ENCODE measurements around the gene SLC47A2. TPM values are rescaled to one million over a fixed set of nuclear protein-coding genes. Genes with fewer than 3 reads are reported as not detected.

Gene SLC47A2
- total and polyA plus RNA-seq, 2 of the 13 experiments (the other 11 are each of a cell fraction or from before 2014, with no cell fraction given): 0.04 TPM; not detected in 1

GRCh38 chr17:19649274-19649541 lies 67.2 kb downstream of the SLC47A2 start:
- Histone ChIP-seq H3K27ac (ENCODE audit: extremely low read length, insufficient read depth, low read length) (peak overlapping the region; percentile 88), H3K9ac (ENCODE audit: insufficient read depth, low read depth, low read length) (peak overlapping the region; percentile 85), H3K36me3 (replicated peaks in 1 of 2; ENCODE audit: control insufficient read depth in 1 of 2, insufficient read depth in 2 of 2, low read length in 2 of 2) (peaks cover 5 to 19% of the 10 kb centered on the region in 2 experiments; a peak in 4 of 5 replicates), H3K9me3 (ENCODE audit: low read length) (no peaks in the 10 kb centered on the region), H3K27me3 (ENCODE audit: control insufficient read depth in 1 of 2, insufficient read depth in 2 of 2, low read length in 2 of 2) (no peaks in the 10 kb centered on the region; a peak in 1 of 5 replicates), H3K4me3 (replicated peaks in 1 of 3; ENCODE audit: insufficient read depth in 1 of 3, low read depth in 2 of 3, low read length in 3 of 3) (peak overlapping the region; percentile 86 to 89 (median 86)), H3K79me2 (ENCODE audit: insufficient read depth, low read length) (peaks cover 47% of the 10 kb centered on the region), H2AFZ (ENCODE audit: low read length) (no peak overlapping the region), H3K4me1 (ENCODE audit: insufficient read depth, low read length) (peaks cover 66% of the 10 kb centered on the region), H4K20me1 (ENCODE audit: insufficient read depth, low read length) (no peaks in the 10 kb centered on the region), H3K4me2 (ENCODE audit: low read depth, low read length) (peak overlapping the region; percentile 85)
- no peak for DNase-seq (ENCODE audit: low spot score)
- ATAC-seq: no peak
- FAIRE-seq: no peak
- no peak for TF ChIP-seq MED1 (CRISPR knock-in tag; IDR thresholded peaks at IDR 0.05)
- no peak for TF ChIP-seq TBP (CRISPR knock-in tag; IDR thresholded peaks at IDR 0.05)
- no peak for TF ChIP-seq STAT5B (CRISPR knock-in tag; IDR thresholded peaks at IDR 0.05)
- no peak for TF ChIP-seq HNF4G (IDR thresholded peaks at IDR 0.05; ENCODE audit: borderline replicate concordance, low read depth, low read length)
- TF ChIP-seq HNF4G (CRISPR knock-in tag; IDR thresholded peaks at IDR 0.05; ENCODE audit: borderline replicate concordance, low read depth): no peak
- no peak for TF ChIP-seq ZNF280D (CRISPR knock-in tag; IDR thresholded peaks at IDR 0.05)
- TF ChIP-seq ZNF83 (CRISPR knock-in tag; IDR thresholded peaks at IDR 0.05; ENCODE audit: borderline replicate concordance): no peak
- TF ChIP-seq KDM5A (IDR thresholded peaks at IDR 0.05; ENCODE audit: borderline replicate concordance, low read length): peak; percentile 69; the same call in 1 of the 2 replicates
- TF ChIP-seq ASH2L (IDR thresholded peaks at IDR 0.05; ENCODE audit: insufficient read length, low read depth, low read length): peak; percentile 9
- TF ChIP-seq ZSCAN31 (CRISPR knock-in tag; IDR thresholded peaks at IDR 0.05; ENCODE audit: low read depth): no peak
- TF ChIP-seq CREM (IDR thresholded peaks at IDR 0.05): no peak
- no peak for TF ChIP-seq CREM (CRISPR knock-in tag; IDR thresholded peaks at IDR 0.05)
- no peak for TF ChIP-seq REXO4 (CRISPR knock-in tag; IDR thresholded peaks at IDR 0.05; ENCODE audit: borderline replicate concordance)
- no peak for TF ChIP-seq RELA (CRISPR knock-in tag; IDR thresholded peaks at IDR 0.05)
- no peak for TF ChIP-seq ZNF282 (IDR thresholded peaks at IDR 0.05; ENCODE audit: partially characterized antibody)
- WGBS (ENCODE audit: low lambda C conversion rate): 0% methylated on average over 2 of the region's 2 CpGs
- in situ Hi-C loops (cut with HindIII; ENCODE audit: extremely low pct_ligation_motif_present, low pct_unique_long_range_greater_than_20kb): no loop called here
- ChIA-PET CTCF (ENCODE audit: low intra/inter-chr PET ratio, low total read pairs) (interaction anchor here (1.9 kb wide), 1 partner anchor 23 kb away, joined by 7 read pairs; no protein-coding TSS in a partner anchor), POLR2A (interaction anchor here (0.8 to 5.3 kb wide), 23 partner anchors 11 to 271 kb away, joined by 3 to 194 read pairs (median 12); partner anchors contain the start of genes MAPK7 and SLC47A1)
- intact Hi-C loops (cut with micrococcal nuclease; ENCODE audit: unreplicated experiment): loop anchor here (2.0 to 10.0 kb wide), 6 partner anchors 54 to 134 kb away; no protein-coding TSS in a partner anchor
- BruUV-seq (replicated peaks): no TSS peak
